Lower leg skin (tissue), 3 donors: ENCODE measurements around the gene SUCLA2.

Source experiments
- CTCF ChIP-seq, 3 donors: fragments of 450-650 bp; IDR thresholded peaks; one replicate each; pipeline ENCODE4 v1.5.1; 2016; ENCODE audit warnings: antibody characterized with exemption in 3 of 3, mild to moderate bottlenecking in 3 of 3, moderate library complexity in 2 of 3
- POLR2A ChIP-seq, 2 donors: fragments of 450-650 bp; IDR thresholded peaks; one replicate each; pipeline ENCODE4 v1.6.1; 2016 to 2017; ENCODE audit warnings: antibody characterized with exemption in 2 of 2, mild to moderate bottlenecking in 1 of 2, moderate library complexity in 1 of 2

GRCh38 chr13:47903836-47904235, 97.2 kb downstream of the SUCLA2 start:
- no peak for TF ChIP-seq CTCF (IDR thresholded peaks at IDR 0.05)
- TF ChIP-seq POLR2A (IDR thresholded peaks at IDR 0.05) = no peak
